Suprapubic skin (tissue), 4 donors: Measurements from ENCODE around the gene WBP4. TPM values are rescaled to one million over a fixed set of nuclear protein-coding genes. Genes with fewer than 3 reads are reported as not detected.

Experiments used
- DNase-seq, 2 donors: peaks; one replicate each; pipeline ENCODE4 v3.0.0-alpha.2; 2019; ENCODE audit warnings: low spot score in 2 of 2
- H3K27ac ChIP-seq: fragments of 200-600 bp; sonication (generic); one replicate; pipeline ENCODE4 v1.5.1; 2019
- H3K27me3 ChIP-seq: fragments of 200-600 bp; sonication (generic); one replicate; pipeline ENCODE4 v1.5.1; 2019
- H3K36me3 ChIP-seq: fragments of 200-600 bp; sonication (generic); one replicate; pipeline ENCODE4 v1.5.1; 2019
- H3K4me1 ChIP-seq: fragments of 200-600 bp; sonication (generic); one replicate; pipeline ENCODE4 v1.5.1; 2019
- H3K4me3 ChIP-seq: fragments of 200-600 bp; sonication (generic); one replicate; pipeline ENCODE4 v1.5.1; 2019; ENCODE audit warnings: mild to moderate bottlenecking
- H3K9me3 ChIP-seq: fragments of 200-600 bp; sonication (generic); one replicate; pipeline ENCODE4 v1.5.1; 2019
- EP300 ChIP-seq: sonication (generic); formaldehyde crosslinking; IDR thresholded peaks from one replicate; pipeline ENCODE4 v1.6.1; 2017; ENCODE audit warnings: antibody characterized with exemption
- POLR2A ChIP-seq, 2 donors: fragments of 450-650 bp; IDR thresholded peaks; one replicate each; pipeline ENCODE4 v1.6.1; 2017; ENCODE audit warnings: antibody characterized with exemption in 2 of 2, mild to moderate bottlenecking in 2 of 2, moderate library complexity in 2 of 2
- POLR2AphosphoS5 ChIP-seq, 3 donors: sonication (generic); formaldehyde crosslinking; IDR thresholded peaks; one replicate each; pipeline ENCODE4 v1.6.1; 2017; ENCODE audit warnings: antibody characterized with exemption in 3 of 3
- WGBS: methylation state at CpG from one replicate; pipeline ENCODE4 v1.1.5; 2018; 5-methylcytosine and 5-hydroxymethylcytosine counted together
- total RNA-seq, 4 donors: library from RNA; depleted of rRNA; stranded (reverse); fragments of >200 nt; gene quantifications; one replicate each; pipeline ENCODE4 v1.1.0, GENCODE V29; 2016
- TF ChIP-seq, protein P1 (sequence below), 2 donors: fragments of 200-600 bp in 1 of 2; fragments of 450-650 bp in 1 of 2; sonication (generic) in 1 of 2; IDR thresholded peaks; one replicate each; pipeline ENCODE4 v1.5.1; 2016 to 2019; ENCODE audit warnings: antibody characterized with exemption in 2 of 2, mild to moderate bottlenecking in 1 of 2, moderate library complexity in 1 of 2

WBP4 gene
- total RNA-seq, 4 donors from 2014 or later, result 6.1 to 14.6 (median 11.5) TPM

DNA sequence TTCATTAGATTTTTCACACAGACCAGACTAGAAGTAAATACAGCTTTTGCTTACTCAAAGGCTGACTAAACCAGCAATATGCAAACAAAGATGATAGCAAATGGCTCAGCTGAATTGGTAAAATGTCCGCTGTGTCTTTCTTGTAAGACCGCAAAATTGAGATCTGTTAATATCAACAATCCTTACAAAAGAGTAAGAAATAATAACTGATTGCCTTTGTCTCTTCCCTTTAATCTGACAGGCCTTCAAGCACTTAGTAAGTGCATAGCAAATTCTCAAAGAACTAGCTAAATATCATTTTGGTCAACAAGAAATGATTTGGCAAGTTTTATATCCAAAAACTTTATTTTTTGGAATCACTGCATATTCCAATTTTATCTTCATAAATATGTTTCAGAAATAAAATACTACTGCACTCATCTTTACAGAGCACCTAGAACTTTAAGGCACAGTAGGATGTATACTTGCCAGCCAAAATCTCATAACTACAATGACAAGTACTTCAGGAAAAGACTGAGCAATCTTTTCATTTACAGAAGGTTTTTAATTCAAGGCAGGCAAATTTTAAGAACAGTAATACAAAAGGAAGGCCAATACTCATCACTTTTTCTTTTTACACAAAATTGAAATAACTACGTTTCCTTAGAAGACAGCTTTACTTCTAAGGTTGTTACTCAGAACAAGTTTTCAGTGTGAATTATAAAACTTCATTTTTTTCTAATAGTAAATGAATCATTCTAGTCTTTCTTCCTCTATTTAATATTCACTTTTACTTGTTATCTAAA lies 43.3 kb upstream of the WBP4 start:
- no peaks in the 10 kb centered on the region for H3K27me3 ChIP-seq
- peaks cover 57% of the 10 kb centered on the region for H3K4me1 ChIP-seq
- H3K36me3 ChIP-seq, result no peaks in the 10 kb centered on the region
- peak overlapping the region; percentile 47 for H3K4me3 ChIP-seq
- peak overlapping the region; percentile 94 for H3K27ac ChIP-seq
- DNase-seq, result no peak
- no peaks in the 10 kb centered on the region for H3K9me3 ChIP-seq
- WGBS, result 46% methylated on average over 3 of the region's 3 CpGs
- TF ChIP-seq POLR2A (IDR thresholded peaks at IDR 0.05) (no peak), POLR2AphosphoS5 (IDR thresholded peaks at IDR 0.05) (no peak), EP300 (no peak)
- TF ChIP-seq, protein P1, sequence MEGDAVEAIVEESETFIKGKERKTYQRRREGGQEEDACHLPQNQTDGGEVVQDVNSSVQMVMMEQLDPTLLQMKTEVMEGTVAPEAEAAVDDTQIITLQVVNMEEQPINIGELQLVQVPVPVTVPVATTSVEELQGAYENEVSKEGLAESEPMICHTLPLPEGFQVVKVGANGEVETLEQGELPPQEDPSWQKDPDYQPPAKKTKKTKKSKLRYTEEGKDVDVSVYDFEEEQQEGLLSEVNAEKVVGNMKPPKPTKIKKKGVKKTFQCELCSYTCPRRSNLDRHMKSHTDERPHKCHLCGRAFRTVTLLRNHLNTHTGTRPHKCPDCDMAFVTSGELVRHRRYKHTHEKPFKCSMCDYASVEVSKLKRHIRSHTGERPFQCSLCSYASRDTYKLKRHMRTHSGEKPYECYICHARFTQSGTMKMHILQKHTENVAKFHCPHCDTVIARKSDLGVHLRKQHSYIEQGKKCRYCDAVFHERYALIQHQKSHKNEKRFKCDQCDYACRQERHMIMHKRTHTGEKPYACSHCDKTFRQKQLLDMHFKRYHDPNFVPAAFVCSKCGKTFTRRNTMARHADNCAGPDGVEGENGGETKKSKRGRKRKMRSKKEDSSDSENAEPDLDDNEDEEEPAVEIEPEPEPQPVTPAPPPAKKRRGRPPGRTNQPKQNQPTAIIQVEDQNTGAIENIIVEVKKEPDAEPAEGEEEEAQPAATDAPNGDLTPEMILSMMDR (IDR thresholded peaks at IDR 0.05), result no peak

DNA sequence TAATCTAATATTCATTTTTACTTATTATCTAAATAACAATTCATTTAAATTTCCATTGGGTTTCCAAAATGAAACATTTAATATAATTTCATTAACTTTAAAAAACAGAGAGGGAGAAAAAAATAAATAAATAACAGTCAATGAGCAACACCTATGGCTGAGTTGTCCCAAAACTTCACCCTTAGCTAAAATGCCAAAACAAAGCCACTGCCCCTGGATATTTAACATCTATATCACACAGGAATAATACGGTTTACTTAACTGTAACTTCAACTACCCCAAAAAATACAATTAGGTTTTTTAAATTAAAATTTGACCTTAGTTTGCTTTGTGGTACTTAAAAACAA lies 42.7 kb upstream of the WBP4 start:
- Histone ChIP-seq H3K9me3 (no peaks in the 10 kb centered on the region), H3K27me3 (no peaks in the 10 kb centered on the region), H3K36me3 (no peaks in the 10 kb centered on the region), H3K27ac (peak overlapping the region; percentile 94), H3K4me1 (peaks cover 57% of the 10 kb centered on the region), H3K4me3 (peak overlapping the region; percentile 47)
- TF ChIP-seq POLR2A (IDR thresholded peaks at IDR 0.05) (no peak), POLR2AphosphoS5 (IDR thresholded peaks at IDR 0.05) (no peak), EP300 (no peak)
- TF ChIP-seq, protein P1 (IDR thresholded peaks at IDR 0.05), result no peak
- no peak for DNase-seq
- WGBS, result 38% methylated on average over 1 of the region's 1 CpG

DNA sequence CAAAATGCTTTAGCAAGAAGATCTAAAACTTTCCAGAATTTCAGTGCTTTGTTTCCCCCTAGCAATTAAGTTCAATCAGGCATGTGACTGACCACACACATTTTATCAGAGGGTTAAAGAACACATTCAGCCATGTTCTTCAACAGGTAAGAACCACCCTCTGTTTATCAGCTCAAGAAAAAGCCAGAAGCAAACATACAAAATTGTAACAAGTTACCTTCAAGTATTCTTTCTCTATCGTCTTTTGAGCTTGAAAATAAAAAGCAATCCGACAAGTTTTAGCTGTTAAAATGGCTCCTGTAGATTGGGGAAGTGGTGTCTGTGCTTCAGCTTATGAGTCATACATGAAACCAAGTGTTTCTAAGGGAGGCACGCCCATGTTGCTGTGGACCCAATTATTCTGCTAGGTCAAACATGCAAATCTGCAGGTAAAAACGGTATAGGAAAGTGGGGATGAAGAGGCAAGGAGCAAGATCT lies 42.3 kb upstream of the WBP4 start, which contains the start of gene ELF1:
ELF1 (minus strand) TSS at position 306 of the 477 bp plus-strand sequence. CDS start 37,262 bp downstream, outside the sequence.
- Histone ChIP-seq H3K4me1 (peaks cover 53% of the 10 kb centered on the region), H3K27ac (peak within 1 kb of the TSS; percentile 94), H3K4me3 (peak within 1 kb of the TSS; percentile 47), H3K9me3 (no peaks in the 10 kb centered on the region), H3K36me3 (no peaks in the 10 kb centered on the region), H3K27me3 (no peaks in the 10 kb centered on the region)
- 18% methylated on average over 4 of the region's 4 CpGs for WGBS
- DNase-seq, result no peak
- no peak for TF ChIP-seq EP300
- TF ChIP-seq POLR2AphosphoS5 (IDR thresholded peaks at IDR 0.05), result peak in 1 of 3 donors; percentile 22

DNA sequence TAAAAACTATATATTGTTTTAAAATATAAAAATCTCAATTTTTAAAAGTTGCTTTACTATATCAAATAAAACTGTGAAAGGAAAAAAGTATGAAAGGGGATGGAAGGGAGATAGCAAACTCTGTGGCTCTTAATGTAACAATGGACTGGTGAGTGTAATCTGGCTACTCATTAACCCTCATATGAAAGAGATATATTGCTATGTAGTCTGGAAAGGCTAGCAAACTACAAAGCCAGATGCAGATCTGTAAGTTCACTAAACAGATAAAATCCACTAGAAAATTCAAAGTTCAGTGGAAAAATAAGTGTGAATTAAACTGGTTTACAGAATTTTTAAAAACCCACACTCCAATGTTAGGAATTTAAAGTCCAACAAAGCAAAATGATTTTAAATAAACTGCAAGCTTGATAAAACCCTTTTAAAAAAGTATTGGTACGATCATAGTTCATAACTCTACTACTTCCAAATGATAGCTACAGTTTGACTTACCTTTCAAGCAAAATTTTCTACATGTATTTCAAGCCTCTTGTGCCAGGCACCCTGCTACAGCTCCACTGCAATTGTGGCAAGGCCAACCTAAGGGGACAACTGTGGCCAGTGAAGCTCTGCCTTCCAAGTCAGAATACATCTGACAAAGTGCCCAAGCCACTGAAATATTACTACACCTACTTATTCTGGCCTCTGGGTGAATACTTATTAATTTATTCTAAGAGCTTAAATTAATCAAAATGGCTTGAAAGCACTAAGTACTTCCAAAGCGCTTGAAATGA lies 41.5 kb upstream of the WBP4 start:
- no peak for TF ChIP-seq EP300
- TF ChIP-seq POLR2AphosphoS5 (IDR thresholded peaks at IDR 0.05), result no peak
- TF ChIP-seq POLR2A (IDR thresholded peaks at IDR 0.05), result no peak
- TF ChIP-seq, protein P1 (IDR thresholded peaks at IDR 0.05), result no peak
- H3K36me3 ChIP-seq, result no peaks in the 10 kb centered on the region
- DNase-seq, result no peak
- peaks cover 46% of the 10 kb centered on the region for H3K4me1 ChIP-seq
- H3K4me3 ChIP-seq, result peak overlapping the region; percentile 47
- H3K27ac ChIP-seq, result peak overlapping the region; percentile 94
- 59% methylated on average over 2 of the region's 2 CpGs for WGBS
- no peaks in the 10 kb centered on the region for H3K27me3 ChIP-seq
- no peaks in the 10 kb centered on the region for H3K9me3 ChIP-seq

DNA sequence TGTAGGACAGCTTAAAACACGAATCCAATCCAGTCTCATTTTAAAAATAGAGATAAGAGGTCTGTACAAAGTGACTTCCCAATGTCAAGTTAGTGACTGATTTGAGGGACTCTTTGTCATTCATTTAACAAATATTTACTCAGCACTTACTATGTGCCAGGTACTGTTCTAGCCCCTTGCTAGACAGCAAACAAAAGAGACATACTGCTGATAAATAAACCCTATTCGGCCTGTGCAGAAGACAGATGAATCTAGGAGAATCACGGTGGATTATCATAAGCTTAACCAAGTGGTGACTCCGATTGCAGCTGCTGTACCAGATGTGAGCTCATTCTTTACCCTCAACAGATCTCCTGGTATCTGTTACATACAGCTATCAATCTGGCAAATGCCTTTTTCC lies 35.8 kb upstream of the WBP4 start:
- peaks cover 10% of the 10 kb centered on the region for H3K4me1 ChIP-seq
- H3K4me3 ChIP-seq, result no peak overlapping the region
- no peak for TF ChIP-seq POLR2AphosphoS5 (IDR thresholded peaks at IDR 0.05)
- TF ChIP-seq EP300, result no peak
- TF ChIP-seq, protein P1 (IDR thresholded peaks at IDR 0.05), result no peak
- no peak for TF ChIP-seq POLR2A (IDR thresholded peaks at IDR 0.05)
- no peaks in the 10 kb centered on the region for H3K9me3 ChIP-seq
- WGBS, result 82% methylated on average over 4 of the region's 4 CpGs
- DNase-seq, result no peak
- H3K36me3 ChIP-seq, result no peaks in the 10 kb centered on the region
- no peak overlapping the region for H3K27ac ChIP-seq
- no peaks in the 10 kb centered on the region for H3K27me3 ChIP-seq
